Measurements from ENCODE around the gene SLC36A4. TPM values are rescaled to one million over a fixed set of nuclear protein-coding genes. Genes with fewer than 3 reads are reported as not detected.

SLC36A4 gene
- polyA plus RNA-seq, 1 experiment: 4.6 TPM

DNA sequence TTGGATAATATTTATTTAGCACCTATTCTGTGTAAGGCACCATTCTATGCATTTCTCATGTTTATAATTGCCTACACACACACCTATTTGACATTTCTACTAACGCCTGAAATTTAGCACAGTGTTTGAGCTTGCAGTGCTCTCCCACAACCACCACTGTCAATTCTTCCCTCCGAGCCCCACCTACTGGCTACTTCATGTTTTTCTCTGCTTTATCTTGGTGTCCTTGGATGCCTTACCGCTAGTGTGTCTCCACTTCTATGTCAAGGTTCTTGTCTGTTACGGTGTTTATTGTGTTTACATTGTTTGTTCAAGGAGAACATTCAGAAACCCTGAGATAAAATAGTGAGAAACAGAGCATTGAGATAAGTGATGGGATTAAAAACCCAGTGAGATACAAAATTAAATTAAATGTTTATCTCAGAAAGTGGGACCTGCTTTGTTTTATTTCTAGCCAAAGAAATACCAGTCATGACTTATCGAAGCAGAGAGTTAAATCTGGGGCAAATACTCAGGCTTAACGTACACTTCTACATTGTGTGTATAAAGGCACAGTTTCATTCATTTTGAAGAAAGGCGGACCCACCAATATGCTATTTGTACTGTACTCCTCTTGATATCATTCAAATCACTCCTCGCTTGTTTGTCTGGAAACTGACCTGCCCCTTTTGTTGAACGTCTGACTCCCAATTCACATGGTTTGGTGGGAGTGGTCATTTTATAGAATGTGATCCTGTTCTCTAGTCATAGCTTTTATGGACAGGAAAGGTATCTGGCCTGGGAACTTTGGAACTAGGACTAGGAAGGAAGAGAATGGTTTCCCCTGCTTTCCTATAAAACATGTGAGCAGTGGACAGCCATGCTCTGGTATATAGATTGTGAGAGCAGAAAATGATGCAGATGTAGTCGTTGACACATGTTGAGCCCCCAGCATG lies 39.2 kb upstream of the SLC36A4 start:
- CTCF ChIA-PET: interaction anchor here (0.7 to 6.5 kb wide), 14 partner anchors 12 to 427 kb away, joined by 3 to 119 read pairs (median 6); no protein-coding TSS in a partner anchor
- no peak for DNase-seq (ENCODE audit: low read depth)

DNA sequence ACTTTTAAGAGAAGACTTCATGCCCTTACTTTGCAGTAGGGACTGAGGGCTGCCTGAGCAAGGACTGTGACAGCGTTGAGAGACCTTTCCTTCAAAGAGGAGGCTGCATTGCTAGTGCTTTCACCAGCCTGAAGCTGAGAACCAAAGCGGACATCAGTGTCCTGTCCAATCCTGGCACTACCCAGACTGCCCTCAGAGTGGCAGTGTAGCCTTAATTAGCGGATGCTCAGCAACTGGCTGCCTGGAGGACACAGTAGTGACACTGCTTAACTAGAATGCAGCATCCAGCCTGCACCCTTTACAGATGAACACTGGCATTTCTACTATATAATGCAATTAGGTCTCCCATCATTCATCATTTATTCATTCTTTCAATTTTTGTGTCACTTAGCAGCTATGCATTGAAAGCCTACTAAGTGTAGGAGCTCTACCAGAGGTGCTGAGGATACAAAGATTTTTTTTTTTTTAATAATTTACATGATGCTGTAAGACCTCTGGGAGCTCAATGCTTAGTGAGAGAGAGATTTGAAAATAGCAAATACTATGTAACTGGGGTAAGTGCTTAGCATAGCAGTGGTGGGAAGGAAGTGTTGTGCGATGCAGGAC lies 36.9 kb upstream of the SLC36A4 start:
- ChIA-PET CTCF (interaction anchor here (0.6 to 6.5 kb wide), 38 partner anchors 9 to 695 kb away, joined by 3 to 119 read pairs (median 4); partner anchors contain the start of gene CEP295), POLR2A (no interaction called here)
- peak; percentile 13 for DNase-seq (ENCODE audit: low read depth)
- H3K36me3 ChIP-seq (ENCODE audit: control insufficient read depth, insufficient read depth, low read length): no peaks in the 10 kb centered on the region
- H3K27me3 ChIP-seq (ENCODE audit: control insufficient read depth, insufficient read depth, low read length): peaks cover 6% of the 10 kb centered on the region
- TF ChIP-seq, protein P1, sequence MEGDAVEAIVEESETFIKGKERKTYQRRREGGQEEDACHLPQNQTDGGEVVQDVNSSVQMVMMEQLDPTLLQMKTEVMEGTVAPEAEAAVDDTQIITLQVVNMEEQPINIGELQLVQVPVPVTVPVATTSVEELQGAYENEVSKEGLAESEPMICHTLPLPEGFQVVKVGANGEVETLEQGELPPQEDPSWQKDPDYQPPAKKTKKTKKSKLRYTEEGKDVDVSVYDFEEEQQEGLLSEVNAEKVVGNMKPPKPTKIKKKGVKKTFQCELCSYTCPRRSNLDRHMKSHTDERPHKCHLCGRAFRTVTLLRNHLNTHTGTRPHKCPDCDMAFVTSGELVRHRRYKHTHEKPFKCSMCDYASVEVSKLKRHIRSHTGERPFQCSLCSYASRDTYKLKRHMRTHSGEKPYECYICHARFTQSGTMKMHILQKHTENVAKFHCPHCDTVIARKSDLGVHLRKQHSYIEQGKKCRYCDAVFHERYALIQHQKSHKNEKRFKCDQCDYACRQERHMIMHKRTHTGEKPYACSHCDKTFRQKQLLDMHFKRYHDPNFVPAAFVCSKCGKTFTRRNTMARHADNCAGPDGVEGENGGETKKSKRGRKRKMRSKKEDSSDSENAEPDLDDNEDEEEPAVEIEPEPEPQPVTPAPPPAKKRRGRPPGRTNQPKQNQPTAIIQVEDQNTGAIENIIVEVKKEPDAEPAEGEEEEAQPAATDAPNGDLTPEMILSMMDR (IDR thresholded peaks at IDR 0.05; ENCODE audit: insufficient read depth, low read depth, low read length): peak; percentile 94
- no peak overlapping the region for H3K4me3 ChIP-seq (ENCODE audit: low read depth, low read length)

More for the DNA sequence above, 39.2 kb upstream of the SLC36A4 start:
- H3K36me3 ChIP-seq (ENCODE audit: control insufficient read depth, insufficient read depth, low read length): no peaks in the 10 kb centered on the region
- POLR2A ChIA-PET: no interaction called here
- TF ChIP-seq, protein P1 (IDR thresholded peaks at IDR 0.05; ENCODE audit: insufficient read depth, low read depth, low read length): peak; percentile 64
- no peak overlapping the region for H3K4me3 ChIP-seq (ENCODE audit: low read depth, low read length)
- peaks cover 6% of the 10 kb centered on the region for H3K27me3 ChIP-seq (ENCODE audit: control insufficient read depth, insufficient read depth, low read length)

DNA sequence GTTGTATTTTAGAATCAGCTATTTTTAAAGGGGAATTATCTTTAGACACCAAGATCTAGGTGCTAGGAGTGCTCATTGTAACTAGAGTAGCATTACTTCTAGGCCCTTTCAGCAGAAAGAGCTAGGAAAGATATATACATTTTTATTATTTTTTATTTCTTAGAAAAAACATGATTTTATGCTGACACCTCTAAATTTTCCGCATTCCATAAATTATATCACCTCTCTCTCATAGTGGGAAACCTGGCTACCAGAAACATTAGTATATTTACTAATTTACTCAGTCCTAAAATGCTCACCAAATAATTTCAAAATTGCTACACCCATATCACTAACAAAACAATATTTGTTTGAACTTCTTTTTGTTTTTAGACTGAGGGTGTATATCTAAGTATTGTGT lies 32.1 kb upstream of the SLC36A4 start:
- Histone ChIP-seq H3K27me3 (ENCODE audit: control insufficient read depth, insufficient read depth, low read length) (peaks cover 4% of the 10 kb centered on the region; the same call in 1 of the 2 replicates), H3K4me3 (ENCODE audit: low read depth, low read length) (no peak overlapping the region), H3K36me3 (ENCODE audit: control insufficient read depth, insufficient read depth, low read length) (no peaks in the 10 kb centered on the region)
- POLR2A ChIA-PET: no interaction called here
- CTCF ChIA-PET: interaction anchor here (1.0 to 1.1 kb wide), 2 partner anchors 288 to 416 kb away, joined by 3 to 5 read pairs; no protein-coding TSS in a partner anchor
- TF ChIP-seq, protein P1 (IDR thresholded peaks at IDR 0.05; ENCODE audit: insufficient read depth, low read depth, low read length): no peak
- no peak for DNase-seq (ENCODE audit: low read depth)

DNA sequence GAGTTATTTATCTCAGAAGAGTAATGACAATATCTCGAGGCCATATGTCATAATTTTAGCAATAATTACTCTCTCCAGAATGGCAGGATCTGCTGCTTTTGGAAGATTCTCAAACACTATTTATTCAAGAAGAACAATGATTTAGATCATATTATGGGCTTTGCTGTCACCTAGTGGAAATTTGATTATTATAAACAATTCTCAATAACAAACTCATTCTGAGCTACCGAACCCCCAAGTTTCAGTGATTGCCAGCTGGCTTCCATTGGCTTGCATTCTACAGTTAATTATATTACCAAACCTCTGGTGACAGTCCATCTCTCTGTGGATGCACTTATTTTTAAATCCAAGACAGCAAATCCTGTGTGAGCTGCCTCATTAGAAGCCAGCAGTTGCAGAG lies 27.9 kb upstream of the SLC36A4 start:
- ChIA-PET CTCF (interaction anchor here (0.8 to 4.6 kb wide), 8 partner anchors 9 to 1156 kb away, joined by 3 to 69 read pairs (median 4); no protein-coding TSS in a partner anchor), POLR2A (no interaction called here)
- no peak for DNase-seq (ENCODE audit: low read depth)
- Histone ChIP-seq H3K36me3 (ENCODE audit: control insufficient read depth, insufficient read depth, low read length) (no peaks in the 10 kb centered on the region), H3K27me3 (ENCODE audit: control insufficient read depth, insufficient read depth, low read length) (no peaks in the 10 kb centered on the region), H3K4me3 (ENCODE audit: low read depth, low read length) (no peak overlapping the region)
- TF ChIP-seq, protein P1 (IDR thresholded peaks at IDR 0.05; ENCODE audit: insufficient read depth, low read depth, low read length): peak; percentile 20; the same call in 1 of the 2 replicates

DNA sequence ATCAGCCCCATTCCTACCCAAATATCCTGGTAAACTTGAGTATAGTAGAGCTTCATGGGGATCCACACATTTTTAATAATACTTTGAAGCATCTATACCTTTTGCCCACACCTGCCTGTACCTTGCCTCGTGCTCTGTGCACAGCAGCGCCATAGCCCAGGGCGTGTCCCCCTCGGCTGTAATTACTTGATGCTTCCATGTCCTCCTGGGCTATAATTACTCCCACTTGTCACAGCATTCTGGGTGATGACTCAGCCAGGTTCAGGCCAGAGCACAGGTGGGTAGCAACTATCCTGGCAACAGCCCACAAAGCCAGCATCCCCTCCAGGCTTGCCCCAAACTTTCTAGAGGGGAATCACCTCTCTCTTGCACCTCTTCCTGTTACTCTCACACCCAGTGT lies 23.7 kb upstream of the SLC36A4 start:
- Histone ChIP-seq H3K27me3 (ENCODE audit: control insufficient read depth, insufficient read depth, low read length) (no peaks in the 10 kb centered on the region), H3K36me3 (ENCODE audit: control insufficient read depth, insufficient read depth, low read length) (no peaks in the 10 kb centered on the region), H3K4me3 (ENCODE audit: low read depth, low read length) (no peak overlapping the region)
- POLR2A ChIA-PET: no interaction called here
- CTCF ChIA-PET: interaction anchor here (0.6 to 2.5 kb wide), 3 partner anchors 13 to 279 kb away, joined by 3 to 11 read pairs (median 4); no protein-coding TSS in a partner anchor
- TF ChIP-seq, protein P1 (IDR thresholded peaks at IDR 0.05; ENCODE audit: insufficient read depth, low read depth, low read length): no peak
- no peak for DNase-seq (ENCODE audit: low read depth)

All from BJ (cell line).